COLO668 (cell line): ENCODE results near the gene RRAS.

Experiments
- DNase-seq: peaks from one replicate; lab custom pipeline; 2025; ENCODE audit not compliant: unreplicated experiment; lab: John Stamatoyannopoulos, UW

Gene RRAS

DNA sequence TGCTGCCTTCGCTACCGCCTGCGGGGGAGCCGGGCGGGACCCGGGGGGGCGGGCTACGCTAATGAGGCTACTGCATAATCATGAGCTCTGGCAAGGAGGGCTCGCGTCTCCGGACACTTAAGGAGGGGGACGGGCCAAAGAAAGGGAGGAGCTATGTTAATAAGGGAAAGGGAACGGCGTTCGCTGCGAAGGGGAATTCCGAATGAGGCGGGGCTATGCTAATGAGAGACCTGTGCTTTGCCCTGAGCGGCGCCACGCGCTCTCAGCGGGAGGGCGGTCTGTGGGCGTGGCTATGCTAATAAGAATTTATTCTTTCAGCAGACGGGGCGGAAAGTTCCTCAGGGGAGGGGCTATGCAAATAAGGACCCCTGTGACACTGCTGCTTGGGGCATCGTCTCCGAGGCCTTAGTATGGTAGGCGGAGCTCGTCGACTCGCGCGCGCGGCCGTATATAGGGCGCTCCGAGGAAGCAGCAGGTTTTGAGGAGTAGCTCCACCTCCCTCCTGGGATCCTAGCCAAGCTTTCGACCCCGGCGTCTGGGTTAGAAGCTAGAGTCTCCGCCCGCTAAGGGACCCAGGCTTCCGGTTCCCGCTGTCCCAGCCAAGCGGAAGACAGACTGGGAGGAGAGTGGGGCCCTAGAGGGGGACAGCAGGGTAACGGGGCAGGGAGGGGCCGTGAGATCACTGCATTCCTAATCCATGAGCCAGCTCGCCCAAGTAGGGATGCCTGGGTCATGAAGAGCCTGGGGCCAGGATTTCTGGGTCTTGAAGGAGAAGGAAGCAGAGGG is at the start of gene RRAS:
Gene RRAS, minus strand, starts transcription at position 31 of the 786 bp plus-strand sequence. CDS start 45 bp downstream, outside the sequence.
- peak; percentile 99 for DNase-seq

DNA sequence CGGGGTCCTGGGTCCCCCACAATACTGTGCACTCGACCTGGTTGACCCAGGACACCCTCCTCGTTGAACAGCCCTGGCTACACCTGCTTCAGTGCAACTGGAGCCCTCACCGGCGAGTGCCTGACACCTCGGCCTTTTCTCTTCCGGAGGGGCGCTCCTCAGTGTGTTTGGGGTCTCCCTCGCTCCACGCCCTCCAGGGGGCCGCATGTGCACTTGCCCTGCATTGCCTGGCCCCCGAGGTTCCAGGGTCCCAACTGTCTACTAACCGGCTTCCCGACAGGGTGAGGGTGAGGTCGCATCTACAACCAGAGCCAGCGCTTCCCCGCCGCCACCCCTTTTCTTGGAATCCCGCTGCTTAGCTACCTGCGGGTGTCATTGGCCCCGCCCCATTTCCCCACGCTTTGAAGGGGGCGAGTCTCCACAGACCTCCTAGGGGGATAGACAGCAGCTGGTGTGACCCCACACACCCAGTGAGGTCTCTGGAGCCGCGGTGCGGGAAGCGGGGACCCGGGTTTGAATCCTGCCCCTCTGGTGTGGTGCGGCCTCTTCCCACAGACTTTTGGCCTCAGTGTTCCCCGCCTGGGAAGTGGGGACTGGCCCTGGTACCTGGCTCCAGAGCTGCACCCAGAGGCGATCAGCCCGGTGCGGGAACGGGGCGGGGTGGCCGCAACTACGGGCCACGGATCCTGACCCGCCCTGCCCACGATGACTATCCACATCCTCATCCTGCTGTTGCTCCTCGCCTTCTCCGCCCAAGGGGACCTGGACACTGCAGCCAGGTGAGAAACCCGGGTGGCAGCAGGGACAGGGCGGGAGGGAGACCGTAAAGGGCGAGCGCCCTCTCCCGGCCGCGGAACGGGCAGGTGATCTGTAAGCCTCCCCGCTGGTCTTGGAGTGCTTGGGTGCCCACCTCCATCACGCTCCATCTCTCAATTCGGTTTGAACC is 49.5 kb upstream of the RRAS start, which contains the start of gene ADM5:
Gene ADM5, plus strand, starts transcription at position 462 of the 946 bp plus-strand sequence. Its CDS starts 244 bp downstream, at position 706.
- peak; percentile 82 for DNase-seq

DNA sequence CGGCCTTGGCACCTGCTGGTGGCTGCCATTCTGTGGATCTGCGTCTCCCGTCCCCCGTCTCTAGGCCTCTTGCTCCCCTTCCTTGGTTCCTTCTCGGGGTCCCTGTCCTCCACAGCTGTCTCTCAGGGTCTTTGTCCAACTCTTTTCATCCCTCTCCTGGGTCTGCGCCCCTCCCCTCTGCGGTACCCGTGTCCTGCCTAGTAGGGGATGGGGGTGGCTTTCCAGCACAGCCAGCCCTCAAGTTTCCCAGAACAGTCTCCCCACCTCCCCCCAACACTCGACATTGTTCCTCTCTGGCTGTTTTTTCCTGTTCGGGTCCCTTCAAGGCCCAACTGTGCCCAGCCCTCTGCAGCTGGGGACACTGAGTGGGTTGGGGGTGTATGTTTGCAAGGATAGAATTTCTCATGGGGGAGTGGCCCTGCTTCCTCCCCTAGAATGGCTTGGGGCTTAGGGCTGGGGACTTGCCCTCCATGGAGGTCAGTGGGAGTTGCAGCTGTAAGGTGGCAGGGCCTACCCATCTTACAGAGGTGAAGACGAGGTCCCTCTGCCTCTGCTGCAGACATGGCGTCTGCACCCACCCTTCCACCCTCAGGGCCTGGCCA is 48.7 kb upstream of the RRAS start:
- DNase-seq = no peak

DNA sequence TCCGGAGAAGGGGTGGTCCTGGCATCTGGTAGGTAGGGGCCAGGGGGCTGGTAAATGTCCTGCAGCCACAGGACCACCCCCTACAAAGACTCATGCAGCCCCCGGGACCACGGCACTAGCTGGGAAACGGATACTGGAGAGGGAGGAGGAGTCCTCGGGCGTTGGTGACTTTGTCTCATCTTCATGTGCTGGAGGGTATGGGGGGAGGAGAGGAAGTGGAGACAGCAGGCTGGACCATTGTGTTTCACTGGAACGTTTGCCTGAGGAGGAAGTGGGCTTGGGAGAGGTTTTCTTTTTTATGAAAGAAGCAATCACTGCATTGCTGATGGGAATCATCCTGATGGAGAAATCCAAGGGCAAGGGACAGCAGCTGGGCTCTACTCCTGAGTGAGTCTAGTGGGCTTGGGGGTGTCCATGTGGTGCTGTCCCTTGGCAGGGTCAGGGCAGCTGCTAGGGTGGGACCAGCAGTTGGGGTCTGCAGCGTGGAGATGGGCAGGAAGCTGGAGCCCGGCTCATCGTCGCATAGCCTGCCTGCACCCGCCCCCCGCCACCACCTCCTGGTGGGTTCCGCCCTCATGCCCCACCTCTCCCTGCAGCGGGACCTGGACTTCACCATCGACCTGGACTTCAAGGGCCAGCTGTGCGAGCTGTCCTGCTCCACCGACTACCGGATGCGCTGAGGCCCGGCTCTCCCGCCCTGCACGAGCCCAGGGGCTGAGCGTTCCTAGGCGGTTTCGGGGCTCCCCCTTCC is 47.8 kb upstream of the RRAS start:
- DNase-seq = no peak

DNA sequence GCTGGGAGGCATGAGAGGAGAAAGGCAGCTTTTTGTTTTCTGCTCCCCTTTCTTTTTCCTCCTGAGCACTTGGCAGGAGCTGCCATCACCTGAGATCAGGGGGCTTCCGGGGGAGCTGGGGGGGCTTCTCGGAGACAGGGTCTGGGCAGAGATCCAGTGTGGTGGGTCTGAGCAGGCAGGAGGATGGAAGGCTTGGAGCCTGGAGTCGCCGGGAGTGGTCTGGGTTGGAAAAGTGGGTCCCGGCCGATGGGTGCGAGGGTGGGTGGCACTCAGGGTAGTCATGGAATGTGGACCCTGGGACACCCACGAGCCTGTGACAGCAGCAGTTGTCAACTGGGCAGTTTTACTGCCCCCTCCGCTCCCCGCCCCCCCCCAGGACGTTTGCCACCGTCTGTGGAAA is 47.2 kb upstream of the RRAS start:
- DNase-seq = no peak

DNA sequence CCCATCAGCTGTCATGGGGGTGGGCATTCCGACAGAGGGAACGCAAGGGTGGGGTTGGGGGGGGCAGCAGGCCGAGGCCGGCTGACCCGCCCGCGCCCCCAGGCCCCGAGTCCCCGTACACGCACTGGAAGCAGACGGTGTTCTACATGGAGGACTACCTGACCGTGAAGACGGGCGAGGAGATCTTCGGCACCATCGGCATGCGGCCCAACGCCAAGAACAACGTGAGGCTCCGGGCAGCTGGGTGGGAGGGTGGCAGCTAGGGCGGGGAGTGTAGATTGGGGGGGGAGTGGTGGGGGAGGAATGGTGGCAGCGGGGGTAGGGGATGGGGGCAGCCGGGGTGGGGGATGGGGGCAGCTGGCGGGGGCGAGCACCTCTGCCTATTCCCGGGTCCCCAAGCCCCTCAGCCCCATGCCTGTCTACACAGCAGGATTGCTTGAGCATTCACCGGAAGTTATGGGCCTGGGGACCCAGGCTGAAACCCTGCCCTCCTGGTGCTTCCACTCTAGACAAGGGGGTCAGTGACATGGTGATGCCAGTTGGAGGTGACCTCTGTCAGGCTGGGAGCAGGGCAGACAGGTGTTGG is 46.7 kb upstream of the RRAS start:
- DNase-seq = no peak

DNA sequence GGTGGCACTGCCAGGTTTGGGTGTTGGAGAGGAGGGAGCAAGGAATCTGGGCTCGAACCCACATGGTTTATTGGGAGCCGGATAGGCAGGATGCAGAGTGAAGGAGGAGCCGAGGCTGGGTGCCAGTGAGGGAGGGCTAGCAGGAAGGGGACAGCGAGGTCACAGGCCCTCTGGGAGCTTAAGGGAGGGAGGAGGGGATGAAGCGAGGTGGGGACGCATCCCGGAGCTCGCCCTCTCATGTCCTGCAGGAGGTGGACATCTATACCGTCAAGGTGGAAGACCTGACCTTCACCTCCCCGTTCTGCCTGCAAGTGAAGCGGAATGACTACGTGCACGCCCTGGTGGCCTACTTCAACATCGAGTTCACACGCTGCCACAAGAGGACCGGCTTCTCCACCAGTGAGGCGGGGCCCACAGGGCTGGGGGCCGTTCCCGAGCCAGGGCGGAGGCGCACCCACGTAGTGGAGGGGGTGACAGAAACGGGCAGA is 45.9 kb upstream of the RRAS start:
- DNase-seq = no peak

DNA sequence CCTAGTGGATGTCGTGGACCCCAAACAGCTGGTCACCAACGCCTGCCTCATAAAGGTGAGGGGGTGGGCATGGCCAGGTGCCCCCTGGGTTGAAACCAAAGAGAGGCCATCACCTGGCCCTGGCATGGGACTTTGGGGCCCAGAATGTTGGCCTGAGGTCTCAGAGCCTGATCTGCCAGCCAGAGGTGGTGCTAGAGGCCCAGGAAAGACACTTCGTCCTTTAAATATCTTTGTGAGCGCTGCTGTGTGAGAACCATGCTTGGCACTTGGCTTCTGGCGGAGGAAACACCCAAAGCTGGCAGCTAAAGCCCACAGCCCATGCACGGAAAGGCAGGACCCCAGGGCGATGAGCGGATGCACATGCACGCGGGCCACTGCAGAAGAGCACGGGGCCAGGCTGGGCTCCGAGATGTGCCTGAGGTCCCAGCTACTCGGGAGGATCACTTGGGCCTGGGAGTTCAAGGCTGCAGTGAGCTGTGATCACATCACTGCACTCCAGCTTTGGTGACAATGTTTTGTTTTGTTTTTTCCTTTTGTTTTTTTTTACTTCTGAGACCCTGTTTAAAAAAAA is 45.1 kb upstream of the RRAS start:
- DNase-seq = no peak

DNA sequence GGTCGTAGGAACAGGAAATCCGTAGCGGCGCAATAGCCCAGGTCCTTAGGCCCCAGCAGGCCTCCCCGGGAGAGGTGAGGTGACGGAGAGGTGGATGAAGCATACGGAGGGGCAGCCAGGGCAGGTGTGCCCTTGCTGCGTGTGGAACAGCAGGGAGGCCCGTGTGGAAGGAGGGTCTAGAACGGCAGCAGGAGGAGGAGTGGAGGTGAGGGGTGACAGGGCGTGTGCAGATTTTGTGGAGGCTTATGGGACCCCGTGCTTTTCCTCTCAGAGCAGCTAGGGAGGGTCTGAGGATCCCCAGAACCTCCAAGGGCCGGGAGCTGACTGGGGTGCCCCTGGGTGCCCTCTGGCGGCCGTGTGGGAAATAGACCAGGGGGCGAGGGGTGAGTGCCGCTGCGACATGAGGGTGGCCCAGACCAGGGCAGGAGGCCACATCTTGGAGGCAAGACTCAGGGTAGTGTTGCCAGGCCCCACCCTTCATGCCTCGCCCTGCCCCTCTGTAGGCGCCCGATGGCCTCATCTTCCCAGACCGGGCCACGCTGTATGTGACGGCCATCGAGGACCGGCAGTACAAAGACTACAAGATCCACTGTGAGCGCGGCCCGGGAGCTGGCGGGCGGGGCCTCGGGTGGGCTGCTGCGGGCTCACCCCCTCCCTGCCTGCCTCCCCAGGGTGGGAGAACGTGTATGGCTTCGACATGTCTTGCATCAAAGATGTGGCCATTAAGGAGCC is 44.5 kb upstream of the RRAS start:
- peak; percentile 32 for DNase-seq

DNA sequence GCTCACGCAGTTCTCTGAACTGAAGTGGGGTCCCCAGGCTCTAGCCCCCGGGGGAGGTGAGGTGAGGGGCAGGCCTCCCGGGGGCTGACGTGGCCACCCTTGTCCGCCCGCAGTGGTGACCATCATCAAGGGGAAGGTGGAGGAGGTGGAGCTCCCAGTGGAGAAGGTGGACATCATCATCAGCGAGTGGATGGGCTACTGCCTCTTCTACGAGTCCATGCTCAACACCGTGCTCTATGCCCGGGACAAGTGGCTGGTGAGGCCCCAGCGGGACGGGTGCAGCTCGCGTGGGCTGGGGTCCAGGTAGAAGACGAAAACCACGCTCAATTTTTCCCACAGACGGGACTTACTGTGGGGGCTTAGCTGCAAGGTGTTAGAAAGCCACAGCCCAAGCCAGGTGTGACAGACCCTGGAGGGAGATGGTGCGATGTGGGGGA is 43.9 kb upstream of the RRAS start:
- DNase-seq = no peak

DNA sequence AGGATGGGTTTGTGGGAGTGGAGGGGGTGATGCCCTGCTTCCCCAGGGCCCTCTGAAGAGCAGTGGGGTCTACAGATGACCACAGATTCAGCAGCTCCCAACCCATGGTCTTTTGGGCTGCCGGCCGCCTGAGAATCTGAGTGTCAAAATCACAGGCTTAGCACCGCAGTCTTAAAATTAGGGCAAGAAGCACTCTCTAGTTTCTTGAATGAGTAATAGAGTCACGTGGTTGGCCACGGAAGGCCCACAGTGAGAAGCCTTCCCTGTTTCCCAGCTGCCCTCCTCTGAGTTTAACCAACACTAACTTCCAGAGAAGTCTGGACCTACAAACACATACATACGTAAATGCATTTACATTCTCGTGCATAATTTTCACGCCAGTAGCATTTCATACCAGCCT is 42.3 kb upstream of the RRAS start:
- no peak for DNase-seq

DNA sequence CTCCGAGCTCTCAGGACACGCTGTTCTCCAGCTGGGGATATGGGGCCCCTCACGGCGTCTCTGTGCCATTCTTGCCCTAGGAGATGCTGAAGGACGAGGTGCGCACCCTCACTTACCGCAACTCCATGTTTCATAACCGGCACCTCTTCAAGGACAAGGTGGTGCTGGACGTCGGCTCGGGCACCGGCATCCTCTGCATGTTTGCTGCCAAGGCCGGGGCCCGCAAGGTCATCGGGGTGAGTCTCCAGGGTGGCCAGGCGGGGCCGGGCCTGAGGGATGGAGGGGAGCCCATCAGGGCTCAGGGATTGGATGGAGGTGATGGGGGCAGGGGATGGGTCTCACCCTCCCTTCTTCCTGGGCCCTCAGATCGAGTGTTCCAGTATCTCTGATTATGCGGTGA is 41.9 kb upstream of the RRAS start:
- DNase-seq = no peak

DNA sequence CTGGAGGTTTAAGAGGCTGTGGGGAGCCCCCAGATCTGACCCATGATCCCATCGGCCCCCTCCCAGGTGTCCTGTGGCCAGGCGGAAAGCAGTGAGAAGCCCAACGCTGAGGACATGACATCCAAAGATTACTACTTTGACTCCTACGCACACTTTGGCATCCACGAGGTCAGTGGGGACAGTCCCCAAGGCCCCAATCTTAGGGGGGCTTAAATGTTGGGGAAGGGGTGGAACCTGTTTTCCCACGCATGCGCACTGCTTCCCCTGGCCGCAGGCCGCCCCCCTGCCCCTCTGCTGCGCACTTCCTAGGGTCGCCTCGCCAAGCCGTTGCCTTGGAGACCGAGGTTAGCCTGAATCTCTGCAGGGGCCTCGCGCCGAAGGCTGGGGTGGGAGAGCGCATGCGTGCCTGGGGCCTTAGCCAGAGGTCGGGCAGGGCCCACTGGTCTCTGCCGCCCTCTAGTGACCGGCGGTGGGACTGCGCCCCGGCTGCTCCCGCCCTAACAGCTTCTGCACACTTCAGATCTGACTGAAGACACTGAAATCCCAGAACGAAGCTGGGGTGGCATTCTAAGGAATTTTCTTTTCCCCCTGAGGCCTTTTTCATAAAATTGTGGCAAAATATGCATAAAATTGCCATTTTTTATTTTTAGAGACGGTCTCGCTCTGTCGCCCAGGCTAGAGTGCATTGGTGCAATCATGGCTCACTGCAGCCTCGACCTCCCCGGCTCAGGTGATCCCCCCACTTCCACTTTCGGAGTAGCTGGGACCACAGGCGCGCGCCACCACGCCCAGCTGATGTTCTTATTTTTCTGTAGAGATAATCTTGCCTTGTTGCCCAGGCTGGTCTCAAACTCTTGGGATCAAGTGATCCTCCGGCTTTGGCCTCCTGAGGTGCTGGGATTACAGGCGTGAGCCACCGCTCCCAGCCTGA is 40.7 kb upstream of the RRAS start:
- DNase-seq = peak; percentile 85

DNA sequence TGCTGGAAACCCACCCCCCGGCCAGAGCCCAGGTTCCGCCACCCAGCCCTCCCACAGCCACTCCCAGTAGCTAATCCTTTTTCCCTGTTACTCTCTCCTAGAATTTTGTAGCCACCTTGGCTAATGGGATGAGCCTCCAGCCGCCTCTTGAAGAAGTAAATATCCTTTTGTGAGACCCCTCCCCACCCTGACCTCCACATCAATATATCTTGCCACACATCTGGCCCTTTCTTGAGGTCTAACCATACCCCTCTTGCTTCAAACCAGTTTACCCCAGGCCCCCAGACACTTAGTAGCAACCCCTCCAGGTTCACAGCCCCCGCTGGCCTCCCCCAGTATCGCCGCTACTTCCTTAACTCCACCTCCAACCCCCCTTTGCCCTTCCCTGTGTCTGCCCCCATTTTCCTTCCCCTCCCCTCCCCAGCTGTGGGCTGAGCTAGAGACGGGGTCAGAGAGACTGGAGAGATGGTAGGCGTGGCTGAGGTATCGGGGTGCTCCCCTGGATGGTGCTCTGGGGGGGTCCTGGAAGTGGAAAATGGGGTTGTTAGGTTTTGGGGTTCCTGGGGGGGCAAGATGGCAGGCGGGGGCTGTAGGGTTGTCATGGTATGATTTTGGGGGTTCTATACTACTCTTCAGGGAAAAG is 39.9 kb upstream of the RRAS start:
- DNase-seq = no peak

DNA sequence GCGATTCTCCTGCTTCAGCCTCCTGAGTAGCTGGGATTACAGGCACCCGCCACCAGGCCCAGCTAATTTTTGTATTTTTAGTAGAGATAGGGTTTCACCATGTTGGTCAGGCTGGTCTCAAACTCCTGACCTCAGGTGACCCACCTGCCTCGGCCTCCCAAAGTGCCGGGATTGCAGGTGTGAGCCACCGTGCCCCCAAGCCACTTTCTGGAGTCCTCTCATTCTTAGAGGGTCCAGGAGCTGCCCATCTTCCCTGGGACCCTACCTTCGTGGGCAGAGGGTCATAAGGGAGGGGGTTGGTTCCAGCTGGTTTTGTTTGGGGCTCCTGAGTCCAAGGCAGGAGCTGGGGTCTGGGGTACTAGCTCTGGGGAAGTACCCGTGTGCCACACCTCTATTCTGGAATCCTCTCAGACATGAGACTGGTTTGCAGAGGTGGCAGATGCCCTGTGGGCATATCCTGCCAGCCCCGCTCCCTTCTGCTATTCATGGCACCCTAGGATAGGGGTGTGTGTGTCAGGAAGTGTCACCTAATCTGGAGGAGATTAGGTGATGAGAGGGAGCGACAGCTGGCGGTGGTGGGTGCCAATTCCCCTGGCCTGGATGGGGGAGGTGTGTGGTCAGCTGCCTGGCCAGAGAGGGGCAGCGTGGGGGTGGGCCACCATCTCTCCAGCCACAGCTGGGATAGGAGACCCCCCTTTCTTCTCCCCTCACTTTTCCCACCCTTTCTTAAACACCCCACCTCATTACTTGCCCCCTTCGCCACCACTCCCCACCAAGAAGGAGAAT is 39.2 kb upstream of the RRAS start:
- DNase-seq = peak; percentile 60

DNA sequence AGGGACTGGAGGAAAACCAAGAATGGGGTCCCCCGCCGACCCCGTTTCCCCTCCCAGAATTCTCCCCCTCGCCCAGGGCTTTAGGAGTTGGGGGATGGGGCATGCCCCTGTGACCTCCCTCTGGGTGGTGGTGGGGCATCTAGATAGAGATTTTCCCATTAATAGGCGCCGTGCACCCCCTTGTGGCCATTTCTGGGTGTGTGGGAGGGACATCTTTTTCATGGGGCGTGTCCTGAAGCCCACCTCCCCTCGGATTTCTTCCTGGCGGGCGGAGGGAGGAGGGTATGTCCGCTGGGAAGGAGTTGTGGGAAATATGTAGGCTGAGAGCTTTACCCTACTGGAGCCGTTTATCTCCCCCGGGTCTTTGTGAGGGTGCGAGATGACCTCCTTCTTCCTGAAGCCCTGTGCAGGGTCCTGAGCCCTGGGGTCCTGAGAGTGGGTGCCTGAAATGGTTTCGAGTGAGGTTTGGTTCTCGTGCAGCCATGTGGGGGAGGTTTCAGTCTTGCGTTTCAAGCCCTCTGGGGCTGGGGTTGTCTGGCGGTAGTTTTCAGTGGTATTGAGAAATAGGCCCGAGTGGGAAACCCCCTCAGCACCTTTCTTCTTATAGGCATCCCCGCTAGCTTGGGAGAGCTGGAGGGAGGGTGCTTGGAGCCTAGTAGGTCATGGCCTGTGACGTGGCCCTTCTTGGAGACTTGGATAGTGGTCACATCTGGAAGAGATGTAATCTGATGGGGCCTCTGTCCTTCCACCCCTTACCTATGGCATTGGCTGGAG is 38.1 kb upstream of the RRAS start:
- DNase-seq = peak; percentile 78
